ENCODE results near the gene SEC22C.

- TF ChIP-seq GATA2 (IDR thresholded peaks at IDR 0.05; ENCODE audit: low read depth, low read length) (no peak), GATA3 (IDR thresholded peaks at IDR 0.05; ENCODE audit: low read depth, low read length) (no peak)
These were observed 55.0 kb downstream of the SEC22C start for GRCh38 chr3:42526616-42527367.

All from SH-SY5Y (cell line).